ENCODE data around the gene PTCHD1. TPM values are rescaled to one million over a fixed set of nuclear protein-coding genes. Genes with fewer than 3 reads are reported as not detected.

Gene PTCHD1
- total and polyA plus RNA-seq, 2 of the 13 experiments (the other 11 are each of a cell fraction or from before 2014, with no cell fraction given), result not detected

DNA sequence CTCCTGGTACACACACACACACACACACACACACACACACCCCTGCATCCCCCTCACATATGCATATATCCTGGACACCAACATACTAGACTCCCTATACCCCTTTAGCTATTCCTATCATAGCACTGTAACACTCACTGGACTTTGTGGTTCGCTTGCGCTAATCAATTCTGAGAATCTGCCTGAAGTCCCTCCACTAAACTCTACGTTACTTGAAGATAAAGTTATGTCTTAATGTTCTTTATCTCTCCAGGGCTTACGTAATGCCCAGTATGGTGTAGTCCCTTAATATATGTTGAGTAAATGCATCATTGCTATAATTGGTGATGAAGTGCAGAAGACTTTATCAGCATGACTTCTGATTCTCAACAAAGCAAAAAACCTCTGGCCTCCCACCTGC, 32.3 kb downstream of the PTCHD1 start (continued):
- TF ChIP-seq ZNF382 (CRISPR knock-in tag; IDR thresholded peaks at IDR 0.05; ENCODE audit: borderline replicate concordance) (no peak), ZNF572 (CRISPR knock-in tag; IDR thresholded peaks at IDR 0.05) (no peak)

DNA sequence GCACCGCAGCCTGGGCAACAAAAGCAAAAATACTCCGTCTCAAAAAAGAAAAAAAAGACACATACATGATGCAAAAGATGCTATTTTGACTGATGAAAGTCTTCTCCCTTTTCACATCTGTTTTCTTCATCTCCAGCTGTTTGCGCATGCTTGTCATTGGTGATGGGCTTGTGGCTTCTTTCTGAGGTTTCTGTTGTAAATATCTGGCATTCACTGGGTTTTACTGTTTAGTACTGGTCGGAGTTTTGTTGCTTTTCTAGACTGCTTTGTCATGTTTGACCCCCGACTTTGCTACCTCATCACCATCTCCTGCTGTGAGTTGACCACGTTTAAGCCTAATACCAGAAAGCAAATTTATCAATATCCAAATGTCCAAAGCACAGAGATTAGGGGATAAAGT, 34.4 kb downstream of the PTCHD1 start:
- WGBS (ENCODE audit: low lambda C conversion rate), result 19% methylated on average over 6 of the region's 6 CpGs
- POLR2A ChIA-PET, result no interaction called here

DNA sequence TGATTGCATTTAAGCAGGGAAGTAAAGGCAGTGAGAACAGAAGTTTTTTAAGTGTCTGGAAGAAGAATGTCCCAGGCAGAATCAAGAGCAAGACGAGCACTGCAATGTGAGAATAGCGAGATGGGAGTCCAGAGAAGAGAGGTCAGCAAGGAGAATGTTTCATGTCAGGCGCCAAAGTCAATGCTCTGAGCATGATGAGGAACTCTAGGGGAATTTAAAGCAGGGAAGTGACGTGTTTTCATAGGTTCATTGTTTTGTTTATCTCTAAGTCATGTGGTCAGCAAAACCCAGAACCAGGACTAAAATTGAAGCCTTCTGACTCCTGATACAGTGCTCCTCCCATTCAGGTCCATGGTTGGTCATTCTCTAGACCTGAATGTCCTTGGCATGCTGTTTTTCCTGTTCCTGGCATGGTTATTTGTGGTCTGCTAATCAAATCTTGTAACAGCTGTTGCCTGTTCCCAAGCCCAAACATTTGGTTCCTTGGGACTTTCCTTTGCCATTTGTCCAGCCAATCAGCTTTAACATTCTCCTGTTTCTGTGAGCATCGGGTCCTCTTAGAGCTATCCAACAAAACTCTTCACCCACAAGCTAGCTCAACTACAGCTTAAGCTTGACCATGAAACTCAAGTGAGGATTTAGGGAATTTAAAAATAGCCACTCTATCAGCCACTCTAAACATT, 37.7 kb downstream of the PTCHD1 start:
- BruUV-seq (replicated peaks), result no TSS peak
- Histone ChIP-seq H3K36me3 (replicated peaks in 1 of 2; ENCODE audit: control insufficient read depth in 1 of 2, insufficient read depth in 2 of 2, low read length in 2 of 2) (no peaks in the 10 kb centered on the region), H2AFZ (ENCODE audit: low read length) (no peak overlapping the region), H3K9me3 (ENCODE audit: low read length) (no peaks in the 10 kb centered on the region), H3K9ac (ENCODE audit: insufficient read depth, low read depth, low read length) (no peak overlapping the region), H3K4me3 (replicated peaks in 1 of 3; ENCODE audit: insufficient read depth in 1 of 3, low read depth in 2 of 3, low read length in 3 of 3) (no peak overlapping the region), H3K4me2 (ENCODE audit: low read depth, low read length) (no peak overlapping the region), H4K20me1 (ENCODE audit: insufficient read depth, low read length) (no peaks in the 10 kb centered on the region), H3K4me1 (ENCODE audit: insufficient read depth, low read length) (no peaks in the 10 kb centered on the region), H3K79me2 (ENCODE audit: insufficient read depth, low read length) (no peaks in the 10 kb centered on the region), H3K27ac (ENCODE audit: extremely low read length, insufficient read depth, low read length) (no peak overlapping the region), H3K27me3 (ENCODE audit: control insufficient read depth in 1 of 2, insufficient read depth in 2 of 2, low read length in 2 of 2) (peaks cover under 1 to 8% of the 10 kb centered on the region in 2 experiments; a peak in 2 of 5 replicates)
- in situ Hi-C loops (cut with HindIII; ENCODE audit: extremely low pct_ligation_motif_present, low pct_unique_long_range_greater_than_20kb) (no loop called here), intact Hi-C loops (cut with micrococcal nuclease; ENCODE audit: unreplicated experiment) (no loop called here)
- FAIRE-seq (no peak), ATAC-seq (no peak), DNase-seq (ENCODE audit: low spot score) (no peak)
- POLR2A ChIA-PET, result no interaction called here
- TF ChIP-seq ZNF124 (CRISPR knock-in tag; IDR thresholded peaks at IDR 0.05), result no peak
- no peak for TF ChIP-seq HDAC1 (CRISPR knock-in tag; IDR thresholded peaks at IDR 0.05)
- TF ChIP-seq, protein P1, sequence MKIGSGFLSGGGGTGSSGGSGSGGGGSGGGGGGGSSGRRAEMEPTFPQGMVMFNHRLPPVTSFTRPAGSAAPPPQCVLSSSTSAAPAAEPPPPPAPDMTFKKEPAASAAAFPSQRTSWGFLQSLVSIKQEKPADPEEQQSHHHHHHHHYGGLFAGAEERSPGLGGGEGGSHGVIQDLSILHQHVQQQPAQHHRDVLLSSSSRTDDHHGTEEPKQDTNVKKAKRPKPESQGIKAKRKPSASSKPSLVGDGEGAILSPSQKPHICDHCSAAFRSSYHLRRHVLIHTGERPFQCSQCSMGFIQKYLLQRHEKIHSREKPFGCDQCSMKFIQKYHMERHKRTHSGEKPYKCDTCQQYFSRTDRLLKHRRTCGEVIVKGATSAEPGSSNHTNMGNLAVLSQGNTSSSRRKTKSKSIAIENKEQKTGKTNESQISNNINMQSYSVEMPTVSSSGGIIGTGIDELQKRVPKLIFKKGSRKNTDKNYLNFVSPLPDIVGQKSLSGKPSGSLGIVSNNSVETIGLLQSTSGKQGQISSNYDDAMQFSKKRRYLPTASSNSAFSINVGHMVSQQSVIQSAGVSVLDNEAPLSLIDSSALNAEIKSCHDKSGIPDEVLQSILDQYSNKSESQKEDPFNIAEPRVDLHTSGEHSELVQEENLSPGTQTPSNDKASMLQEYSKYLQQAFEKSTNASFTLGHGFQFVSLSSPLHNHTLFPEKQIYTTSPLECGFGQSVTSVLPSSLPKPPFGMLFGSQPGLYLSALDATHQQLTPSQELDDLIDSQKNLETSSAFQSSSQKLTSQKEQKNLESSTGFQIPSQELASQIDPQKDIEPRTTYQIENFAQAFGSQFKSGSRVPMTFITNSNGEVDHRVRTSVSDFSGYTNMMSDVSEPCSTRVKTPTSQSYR (CRISPR knock-in tag; IDR thresholded peaks at IDR 0.05; ENCODE audit: borderline replicate concordance), result no peak
- TF ChIP-seq ZNF7 (CRISPR knock-in tag; IDR thresholded peaks at IDR 0.05), result no peak
- TF ChIP-seq HNF4G (IDR thresholded peaks at IDR 0.05; ENCODE audit: borderline replicate concordance, low read depth, low read length), result no peak
- no peak for TF ChIP-seq HNF4G (CRISPR knock-in tag; IDR thresholded peaks at IDR 0.05; ENCODE audit: borderline replicate concordance, low read depth)
- no peak for TF ChIP-seq ZFP37 (CRISPR knock-in tag; IDR thresholded peaks at IDR 0.05; ENCODE audit: borderline replicate concordance)
- WGBS (ENCODE audit: low lambda C conversion rate), result 3% methylated on average over 5 of the region's 5 CpGs
- CTCF ChIA-PET (ENCODE audit: low intra/inter-chr PET ratio, low total read pairs), result no interaction called here

More for the DNA sequence above, 34.4 kb downstream of the PTCHD1 start:
- TF ChIP-seq ZNF761 (CRISPR knock-in tag; conservative IDR thresholded peaks at IDR 0.05) (no peak), ZNF703 (CRISPR knock-in tag; IDR thresholded peaks at IDR 0.05; ENCODE audit: borderline replicate concordance) (no peak), SPEN (CRISPR knock-in tag; IDR thresholded peaks at IDR 0.05; ENCODE audit: low read depth) (no peak), SAFB2 (CRISPR knock-in tag; IDR thresholded peaks at IDR 0.05; ENCODE audit: borderline replicate concordance, low read depth) (no peak)
- CTCF ChIA-PET (ENCODE audit: low intra/inter-chr PET ratio, low total read pairs), result no interaction called here
- DNase-seq (ENCODE audit: low spot score) (no peak), ATAC-seq (no peak), FAIRE-seq (no peak)
- H3K4me3 ChIP-seq (replicated peaks in 1 of 3; ENCODE audit: insufficient read depth in 1 of 3, low read depth in 2 of 3, low read length in 3 of 3), result no peak overlapping the region
- no peak overlapping the region for H3K9ac ChIP-seq (ENCODE audit: insufficient read depth, low read depth, low read length)
- H3K36me3 ChIP-seq (replicated peaks in 1 of 2; ENCODE audit: control insufficient read depth in 1 of 2, insufficient read depth in 2 of 2, low read length in 2 of 2), result no peaks in the 10 kb centered on the region
- no peaks in the 10 kb centered on the region for H3K9me3 ChIP-seq (ENCODE audit: low read length)
- in situ Hi-C loops (cut with HindIII; ENCODE audit: extremely low pct_ligation_motif_present, low pct_unique_long_range_greater_than_20kb), result no loop called here
- no peaks in the 10 kb centered on the region for H3K4me1 ChIP-seq (ENCODE audit: insufficient read depth, low read length)
- no peak overlapping the region for H2AFZ ChIP-seq (ENCODE audit: low read length)
- no peaks in the 10 kb centered on the region for H4K20me1 ChIP-seq (ENCODE audit: insufficient read depth, low read length)
- H3K27me3 ChIP-seq (ENCODE audit: control insufficient read depth in 1 of 2, insufficient read depth in 2 of 2, low read length in 2 of 2), result peaks cover 2 to 8% of the 10 kb centered on the region in 2 experiments; a peak in 2 of 5 replicates
- no peak overlapping the region for H3K4me2 ChIP-seq (ENCODE audit: low read depth, low read length)
- no peak overlapping the region for H3K27ac ChIP-seq (ENCODE audit: extremely low read length, insufficient read depth, low read length)
- no peaks in the 10 kb centered on the region for H3K79me2 ChIP-seq (ENCODE audit: insufficient read depth, low read length)
- BruUV-seq (replicated peaks), result no TSS peak
- intact Hi-C loops (cut with micrococcal nuclease; ENCODE audit: unreplicated experiment), result no loop called here
